Endothelial cell of umbilical vein (primary cell): ENCODE measurements around the gene WRAP73. TPM values are rescaled to one million over a fixed set of nuclear protein-coding genes. Genes with fewer than 3 reads are reported as not detected.

ENCODE experiments used
- BruUV-seq: library from RNA; stranded (reverse); fragments of 400-500 nt; replicated peaks from 2 replicates; lab custom pipeline; 2021; lab: Mats Ljungman, UMichigan
- CTCF ChIA-PET: fragments of 300-600, 350-600 bp; sonication (Branson Sonifier 250); formaldehyde crosslinking; loops from one replicate; lab custom pipeline; 2021; ENCODE audit warnings: antibody characterized with exemption, inconsistent platforms; lab: Charles Lee
- POLR2A ChIA-PET: fragments of 300-600, 350-600 bp; sonication (Branson Sonifier 250); formaldehyde crosslinking; loops from one replicate; lab custom pipeline; 2021; ENCODE audit warnings: antibody characterized with exemption, inconsistent platforms; lab: Charles Lee
- DNase-seq: peaks from one replicate; pipeline ENCODE4 v3.0.0-alpha.2; 2011; ENCODE audit warnings: low read depth, low spot score
- FAIRE-seq: peaks from 2 replicates; lab custom pipeline; 2011; peaks lifted over from hg19 to GRCh38; lab: Jason Lieb, UNC
- H2AFZ ChIP-seq: 2 replicates; pipeline ENCODE4 v1.6.0; 2012; ENCODE audit warnings: low read depth, low read length, control low read depth, inconsistent platforms
- H3K27ac ChIP-seq: 2 replicates; pipeline ENCODE4 v1.5.1; 2011; ENCODE audit warnings: low read depth, mild to moderate bottlenecking, control low read depth, low read length, moderate library complexity; ENCODE audit not compliant: insufficient read depth
- H3K27me3 ChIP-seq, 2 experiments: 2 replicates each; pipeline versions ENCODE4 v1.6.0 to v1.6.1; 2011; ENCODE audit warnings: low read length in 2 of 2, mixed read lengths in 1 of 2; ENCODE audit not compliant: control insufficient read depth in 2 of 2, insufficient read depth in 2 of 2
- H3K36me3 ChIP-seq, 2 experiments: 2 replicates in 1 of 2; 3 replicates in 1 of 2; pipeline ENCODE4 v1.5.1; 2011; ENCODE audit warnings: low read length in 2 of 2, mild to moderate bottlenecking in 1 of 2, moderate library complexity in 1 of 2; ENCODE audit not compliant: control insufficient read depth in 2 of 2, insufficient read depth in 2 of 2; ENCODE audit errors: extremely low read depth in 1 of 2
- H3K4me1 ChIP-seq: 3 replicates; pipeline ENCODE4 v1.5.1; 2011; ENCODE audit warnings: mild to moderate bottlenecking, low read length; ENCODE audit not compliant: control insufficient read depth, insufficient read depth; ENCODE audit errors: extremely low read depth
- H3K4me2 ChIP-seq: 2 replicates; pipeline ENCODE4 v1.6.1; 2011; ENCODE audit warnings: low read length, control low read depth, mixed read lengths; ENCODE audit not compliant: insufficient read depth
- H3K4me3 ChIP-seq, 3 experiments: fragments of 200-600 bp in 1 of 3; sonication (generic), shearing (Covaris generic) in 1 of 3; replicated peaks in 1 of 3; 2 replicates each; pipeline ENCODE4 v1.5.1; 2011 to 2016; ENCODE audit warnings: control low read depth in 3 of 3, low read length in 3 of 3, mild to moderate bottlenecking in 2 of 3, inconsistent platforms in 1 of 3, low read depth in 1 of 3, moderate library complexity in 1 of 3; ENCODE audit not compliant: insufficient read depth in 1 of 3
- H3K79me2 ChIP-seq: 2 replicates; pipeline ENCODE4 v1.6.0; 2012; ENCODE audit warnings: low read length, inconsistent platforms; ENCODE audit not compliant: control insufficient read depth, insufficient read depth
- H3K9ac ChIP-seq: replicated peaks from 2 replicates; pipeline ENCODE3; 2011; ENCODE audit warnings: low read length, control low read depth; ENCODE audit not compliant: insufficient read depth; ENCODE audit errors: extremely low read depth
- H3K9me1 ChIP-seq: replicated peaks from 3 replicates; pipeline ENCODE4 v1.6.0; 2011; ENCODE audit warnings: mild to moderate bottlenecking, low read length; ENCODE audit not compliant: control insufficient read depth, insufficient read depth; ENCODE audit errors: extremely low read depth
- H3K9me3 ChIP-seq: replicated peaks from 2 replicates; pipeline ENCODE4 v1.5.1; 2012; ENCODE audit warnings: low read length, inconsistent platforms; ENCODE audit not compliant: control insufficient read depth, insufficient read depth
- H4K20me1 ChIP-seq: replicated peaks from 2 replicates; pipeline ENCODE3; 2011; ENCODE audit warnings: mild to moderate bottlenecking, low read length; ENCODE audit not compliant: control insufficient read depth, insufficient read depth; ENCODE audit errors: extremely low read depth
- EZH2 ChIP-seq: IDR thresholded peaks from 2 replicates; pipeline ENCODE4 v1.6.1; 2012; ENCODE audit warnings: borderline replicate concordance, low read depth, mild to moderate bottlenecking, moderate library complexity, low read length, inconsistent platforms; ENCODE audit not compliant: severe bottlenecking
- FOS ChIP-seq: IDR thresholded peaks from 2 replicates; pipeline ENCODE4 v1.6.1; 2011; ENCODE audit warnings: mild to moderate bottlenecking, low read length, moderate library complexity, borderline replicate concordance; ENCODE audit not compliant: insufficient read depth
- JUN ChIP-seq: IDR thresholded peaks from 2 replicates; pipeline ENCODE4 v1.6.1; 2011; ENCODE audit warnings: borderline replicate concordance, low read depth; ENCODE audit not compliant: insufficient read length, insufficient read depth
- dilution Hi-C: fragments of 300-500 bp; cut with MboI; formaldehyde crosslinking; loops from one replicate; pipeline ENCODE4 v1.15.0; 2019; ENCODE audit warnings: low sequenced_read_pairs; ENCODE audit not compliant: extremely low pct_ligation_motif_present
- intact Hi-C: fragments of 100-400 bp; cut with micrococcal nuclease; formaldehyde crosslinking; loops from one replicate; pipeline ENCODE4 v1.10.0; 2022
- polyA plus RNA-seq, 4 experiments: library from polyadenylated mRNA; depleted of rRNA in 3 of 4; stranded (reverse) in 3 of 4; unstranded in 1 of 4; fragments of >200 nt; gene quantifications; 2 replicates each; pipeline versions ENCODE4 v1.2.1 to v1.2.3, GENCODE V29; 2011 to 2012; ENCODE audit warnings: missing spikeins in 1 of 4
- total RNA-seq: library from RNA; stranded (reverse); gene quantifications from 2 replicates; pipeline ENCODE4 v1.2.3, GENCODE V29; 2021
- TF ChIP-seq, protein P1 (sequence below), 2 donors: IDR thresholded peaks; 1 replicate in 1 of 2; 2 replicates in 1 of 2; pipeline ENCODE4 v1.5.1; 2011; ENCODE audit warnings: low read length in 2 of 2, mild to moderate bottlenecking in 2 of 2, moderate library complexity in 2 of 2, control low read depth in 1 of 2, inconsistent platforms in 1 of 2, low read depth in 1 of 2; ENCODE audit not compliant: insufficient read depth in 1 of 2; ENCODE audit errors: extremely low read depth in 1 of 2
- TF ChIP-seq, protein P2 (sequence below): IDR thresholded peaks from 2 replicates; pipeline ENCODE4 v1.6.1; 2011; ENCODE audit not compliant: insufficient read depth, insufficient read length

The WRAP73 gene
- total and polyA plus RNA-seq, 2 donors (not counting 3 experiments of a cell fraction or from before 2014, with no cell fraction given): 23.0 to 50.7 TPM

DNA sequence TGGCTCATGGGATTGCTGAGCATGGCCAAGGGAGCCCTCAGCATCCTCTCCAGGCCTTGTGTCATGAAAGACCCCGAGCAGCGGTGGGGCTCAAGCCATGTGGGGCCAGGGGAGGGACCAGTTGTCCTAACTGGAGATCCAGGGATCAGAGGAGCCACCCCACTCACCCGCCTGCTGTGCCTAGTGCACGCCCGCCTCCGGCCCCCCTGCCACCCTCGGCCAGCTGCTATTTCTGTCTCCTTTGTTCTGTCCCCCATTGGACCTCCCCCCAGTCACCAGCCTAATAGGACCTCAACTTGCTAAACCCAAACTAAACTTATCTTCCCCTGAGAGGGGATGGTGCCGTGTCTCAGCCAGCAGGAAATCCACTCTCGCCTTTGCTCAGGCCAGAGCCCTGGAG is 46.8 kb upstream of the WRAP73 start:
- Histone ChIP-seq H3K27ac (no peak overlapping the region), H3K4me2 (no peak overlapping the region), H3K27me3 (no peaks in the 10 kb centered on the region), H3K4me1 (no peaks in the 10 kb centered on the region), H3K9me1 (no peaks in the 10 kb centered on the region), H3K79me2 (no peaks in the 10 kb centered on the region), H2AFZ (no peak overlapping the region), H3K9ac (no peak overlapping the region), H3K9me3 (no peaks in the 10 kb centered on the region), H4K20me1 (no peaks in the 10 kb centered on the region), H3K36me3 (no peaks in the 10 kb centered on the region), H3K4me3 (no peak overlapping the region)
- dilution Hi-C loops (no loop called here), intact Hi-C loops (no loop called here)
- BruUV-seq: no TSS peak
- CTCF ChIA-PET: interaction anchor here (1.1 kb wide), 1 partner anchor 14 kb away, joined by 4 read pairs; no protein-coding TSS in a partner anchor
- POLR2A ChIA-PET: no interaction called here
- TF ChIP-seq EZH2: no peak
- no peak for TF ChIP-seq FOS
- no peak for FAIRE-seq
- no peak for DNase-seq

DNA sequence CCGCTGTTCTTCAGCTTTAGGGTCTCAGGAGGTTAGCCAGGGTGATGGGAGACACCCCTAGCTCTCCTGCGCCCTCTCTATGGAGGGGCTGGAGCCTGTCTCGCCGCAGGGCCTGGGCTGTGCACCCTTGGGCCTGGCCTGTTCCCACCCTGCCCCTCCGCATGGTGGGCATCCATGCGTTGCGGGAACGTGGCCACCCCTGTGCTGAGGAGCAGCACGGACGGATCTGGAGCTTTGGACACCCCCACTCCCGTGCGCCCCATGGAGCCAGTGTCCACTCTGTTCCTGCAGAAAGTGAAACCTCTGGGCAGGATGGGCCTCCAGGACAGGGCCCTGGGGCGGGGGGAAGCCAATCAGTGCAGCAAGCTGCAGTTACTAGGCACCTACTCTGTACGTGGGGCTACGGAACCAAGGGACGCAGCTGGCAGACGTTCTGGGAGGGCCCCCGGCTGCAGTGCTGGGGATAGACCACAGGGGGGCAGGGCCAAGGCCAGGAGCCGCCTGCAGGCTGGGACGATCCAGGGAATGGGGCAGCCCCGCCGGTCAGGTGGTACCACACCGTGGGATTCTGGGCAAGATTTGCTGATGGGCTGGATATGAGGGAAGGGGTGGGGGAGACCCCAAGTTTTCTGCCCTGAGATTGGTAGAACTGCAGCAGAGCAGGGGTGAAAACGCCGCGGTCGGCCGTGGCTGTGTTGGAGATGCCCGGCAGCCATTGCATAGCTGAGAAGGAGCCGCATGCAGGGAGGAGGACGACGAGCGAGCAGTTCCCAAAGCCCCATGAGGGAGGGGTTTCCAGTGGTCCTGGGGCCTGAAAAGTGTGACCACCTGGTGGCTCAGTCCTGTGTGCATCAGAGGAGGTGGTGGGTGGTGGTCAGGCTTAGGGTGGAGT is 45.7 kb upstream of the WRAP73 start:
- Histone ChIP-seq H3K36me3 (no peaks in the 10 kb centered on the region), H2AFZ (peak overlapping the region; percentile 42), H4K20me1 (no peaks in the 10 kb centered on the region), H3K4me1 (no peaks in the 10 kb centered on the region), H3K9me1 (no peaks in the 10 kb centered on the region), H3K4me3 (no peak overlapping the region), H3K27ac (no peak overlapping the region), H3K9me3 (no peaks in the 10 kb centered on the region), H3K79me2 (no peaks in the 10 kb centered on the region), H3K4me2 (no peak overlapping the region), H3K9ac (no peak overlapping the region), H3K27me3 (no peaks in the 10 kb centered on the region)
- BruUV-seq: no TSS peak
- ChIA-PET CTCF (interaction anchor here (0.6 to 1.8 kb wide), 13 partner anchors 9 to 222 kb away, joined by 3 to 31 read pairs (median 4); no protein-coding TSS in a partner anchor), POLR2A (no interaction called here)
- FAIRE-seq: peak; percentile 49
- no peak for TF ChIP-seq JUN
- TF ChIP-seq, protein P1, sequence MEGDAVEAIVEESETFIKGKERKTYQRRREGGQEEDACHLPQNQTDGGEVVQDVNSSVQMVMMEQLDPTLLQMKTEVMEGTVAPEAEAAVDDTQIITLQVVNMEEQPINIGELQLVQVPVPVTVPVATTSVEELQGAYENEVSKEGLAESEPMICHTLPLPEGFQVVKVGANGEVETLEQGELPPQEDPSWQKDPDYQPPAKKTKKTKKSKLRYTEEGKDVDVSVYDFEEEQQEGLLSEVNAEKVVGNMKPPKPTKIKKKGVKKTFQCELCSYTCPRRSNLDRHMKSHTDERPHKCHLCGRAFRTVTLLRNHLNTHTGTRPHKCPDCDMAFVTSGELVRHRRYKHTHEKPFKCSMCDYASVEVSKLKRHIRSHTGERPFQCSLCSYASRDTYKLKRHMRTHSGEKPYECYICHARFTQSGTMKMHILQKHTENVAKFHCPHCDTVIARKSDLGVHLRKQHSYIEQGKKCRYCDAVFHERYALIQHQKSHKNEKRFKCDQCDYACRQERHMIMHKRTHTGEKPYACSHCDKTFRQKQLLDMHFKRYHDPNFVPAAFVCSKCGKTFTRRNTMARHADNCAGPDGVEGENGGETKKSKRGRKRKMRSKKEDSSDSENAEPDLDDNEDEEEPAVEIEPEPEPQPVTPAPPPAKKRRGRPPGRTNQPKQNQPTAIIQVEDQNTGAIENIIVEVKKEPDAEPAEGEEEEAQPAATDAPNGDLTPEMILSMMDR (IDR thresholded peaks at IDR 0.05; ENCODE audit: extremely low read depth in 1 of 2, insufficient read depth in 1 of 2, low read depth in 1 of 2, low read length in 2 of 2): peak; percentile 72 to 86
- TF ChIP-seq, protein P2, sequence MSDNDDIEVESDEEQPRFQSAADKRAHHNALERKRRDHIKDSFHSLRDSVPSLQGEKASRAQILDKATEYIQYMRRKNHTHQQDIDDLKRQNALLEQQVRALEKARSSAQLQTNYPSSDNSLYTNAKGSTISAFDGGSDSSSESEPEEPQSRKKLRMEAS: no peak
- dilution Hi-C loops (no loop called here), intact Hi-C loops (loop anchor here (1.0 kb wide), 1 partner anchor 29 kb away; no protein-coding TSS in a partner anchor)
- peak; percentile 26 for DNase-seq
